Common myeloid progenitor, CD34-positive (primary cell): ENCODE data around the gene ROR1.

ENCODE experiments used
- CTCF ChIA-PET: fragments of 350-600 bp; sonication (Branson Sonifier 250); formaldehyde crosslinking; loops from one replicate; lab custom pipeline; 2021; ENCODE audit warnings: antibody characterized with exemption; lab: Charles Lee
- POLR2A ChIA-PET: fragments of 350-600 bp; sonication (Branson Sonifier 250); formaldehyde crosslinking; loops from one replicate; lab custom pipeline; 2021; ENCODE audit warnings: antibody characterized with exemption; lab: Charles Lee
- DNase-seq, 3 donors: peaks; one replicate each; pipeline versions ENCODE4 v3.0.0 to v3.0.0-alpha.2; 2013
- H3K27ac ChIP-seq, 2 experiments: 1 replicate in 1 of 2; 2 replicates in 1 of 2; pipeline ENCODE4 v1.7.0; 2013; ENCODE audit warnings: inconsistent platforms in 2 of 2, low read length in 2 of 2, mild to moderate bottlenecking in 2 of 2, low read depth in 1 of 2, moderate library complexity in 1 of 2; ENCODE audit not compliant: severe bottlenecking in 2 of 2, insufficient read depth in 1 of 2, poor library complexity in 1 of 2
- H3K27me3 ChIP-seq, 5 experiments: replicated peaks in 2 of 5; 1 replicate in 3 of 5; 2 replicates in 2 of 5; pipeline versions ENCODE4 v1.6.1 to v1.7.0; 2013; ENCODE audit warnings: low read length in 4 of 5, mild to moderate bottlenecking in 2 of 5, moderate library complexity in 2 of 5, inconsistent platforms in 1 of 5; ENCODE audit not compliant: insufficient read depth in 5 of 5, control insufficient read depth in 4 of 5
- H3K36me3 ChIP-seq, 4 experiments: 1 replicate in 2 of 4; 2 replicates in 2 of 4; pipeline versions ENCODE4 v1.6.1 to v1.7.0; 2013; ENCODE audit warnings: low read length in 3 of 4, control low read depth in 1 of 4, mild to moderate bottlenecking in 1 of 4; ENCODE audit not compliant: control insufficient read depth in 4 of 4, insufficient read depth in 4 of 4
- H3K4me1 ChIP-seq, 4 experiments: 1 replicate in 3 of 4; 2 replicates in 1 of 4; pipeline versions ENCODE4 v1.6.1 to v1.7.1; 2013; ENCODE audit warnings: low read length in 3 of 4, mild to moderate bottlenecking in 3 of 4, control low read depth in 1 of 4, inconsistent platforms in 1 of 4, moderate library complexity in 1 of 4; ENCODE audit not compliant: control insufficient read depth in 4 of 4, insufficient read depth in 4 of 4; ENCODE audit errors: control extremely low read depth in 1 of 4
- H3K4me3 ChIP-seq, 7 experiments: 1 replicate in 4 of 7; 2 replicates in 3 of 7; pipeline versions ENCODE4 v1.5.1 to v1.7.0; 2013; ENCODE audit warnings: mild to moderate bottlenecking in 7 of 7, low read length in 6 of 7, moderate library complexity in 6 of 7, inconsistent platforms in 2 of 7, low read depth in 2 of 7, control low read depth in 1 of 7; ENCODE audit not compliant: insufficient read depth in 4 of 7, control insufficient read depth in 1 of 7; ENCODE audit errors: extremely low read depth in 1 of 7
- H3K9me3 ChIP-seq, 5 experiments: 1 replicate in 4 of 5; 2 replicates in 1 of 5; pipeline versions ENCODE4 v1.6.1 to v1.7.1; 2013; ENCODE audit warnings: low read length in 4 of 5, mild to moderate bottlenecking in 2 of 5, inconsistent platforms in 1 of 5, low read depth in 1 of 5, moderate library complexity in 1 of 5; ENCODE audit not compliant: control insufficient read depth in 4 of 5, insufficient read depth in 2 of 5; ENCODE audit errors: control extremely low read depth in 1 of 5
- WGBS: methylation state at CpG from one replicate; pipeline ENCODE4 v1.1.5; 2013; ENCODE audit not compliant: insufficient coverage; 5-methylcytosine and 5-hydroxymethylcytosine counted together

ROR1 gene

GRCh38 chr1:63871463-63871862 lies 97.6 kb downstream of the ROR1 start:
- no peaks in the 10 kb centered on the region for H3K27me3 ChIP-seq
- no peak overlapping the region for H3K4me3 ChIP-seq
- H3K36me3 ChIP-seq: no peaks in the 10 kb centered on the region
- no peak overlapping the region for H3K27ac ChIP-seq
- peak in 1 of 3 donors; percentile 1 for DNase-seq
- H3K9me3 ChIP-seq: no peaks in the 10 kb centered on the region
- POLR2A ChIA-PET: no interaction called here
- H3K4me1 ChIP-seq: no peaks in the 10 kb centered on the region
- WGBS: 100% methylated on average over 1 of the region's 1 CpG
- CTCF ChIA-PET: interaction anchor here (1.4 kb wide), 1 partner anchor 266 kb away, joined by 3 read pairs; no protein-coding TSS in a partner anchor

DNA sequence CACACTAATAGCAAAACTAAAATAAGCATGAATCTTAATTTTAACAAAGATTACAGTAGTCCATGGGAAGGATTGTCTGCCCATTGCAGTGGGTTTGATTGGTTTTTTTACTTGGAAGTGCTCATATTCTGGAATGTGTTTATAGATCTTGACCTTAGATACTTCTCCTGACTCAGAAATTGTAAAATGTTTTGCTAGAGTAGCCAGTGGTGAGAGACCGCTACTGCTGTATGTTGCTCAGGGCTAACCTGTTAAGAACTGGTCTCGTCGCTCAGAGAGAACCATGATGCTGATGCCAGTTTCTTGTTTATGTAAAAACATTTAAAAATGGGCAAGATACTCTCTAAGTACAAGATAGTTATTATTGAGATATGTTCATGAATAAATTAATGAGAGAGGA lies 99.9 kb downstream of the ROR1 start:
- 100% methylated on average over 1 of the region's 3 CpGs for WGBS
- no peaks in the 10 kb centered on the region for H3K4me1 ChIP-seq
- POLR2A ChIA-PET: no interaction called here

GRCh38 chr1:63874278-63874880 lies 100.6 kb downstream of the ROR1 start:
- H3K9me3 ChIP-seq: no peaks in the 10 kb centered on the region
- no CpG with 5 or more reads among the region's 1 CpG for WGBS
- DNase-seq: no peak
- H3K36me3 ChIP-seq: no peaks in the 10 kb centered on the region
- CTCF ChIA-PET: no interaction called here
- POLR2A ChIA-PET: no interaction called here
- no peaks in the 10 kb centered on the region for H3K27me3 ChIP-seq
- no peak overlapping the region for H3K27ac ChIP-seq
- no peak overlapping the region for H3K4me3 ChIP-seq
- H3K4me1 ChIP-seq: no peaks in the 10 kb centered on the region

More for the DNA sequence above, 99.9 kb downstream of the ROR1 start:
- Histone ChIP-seq H3K9me3 (no peaks in the 10 kb centered on the region), H3K27ac (no peak overlapping the region), H3K4me3 (no peak overlapping the region), H3K27me3 (no peaks in the 10 kb centered on the region), H3K36me3 (no peaks in the 10 kb centered on the region)
- no peak for DNase-seq
- CTCF ChIA-PET: no interaction called here

DNA sequence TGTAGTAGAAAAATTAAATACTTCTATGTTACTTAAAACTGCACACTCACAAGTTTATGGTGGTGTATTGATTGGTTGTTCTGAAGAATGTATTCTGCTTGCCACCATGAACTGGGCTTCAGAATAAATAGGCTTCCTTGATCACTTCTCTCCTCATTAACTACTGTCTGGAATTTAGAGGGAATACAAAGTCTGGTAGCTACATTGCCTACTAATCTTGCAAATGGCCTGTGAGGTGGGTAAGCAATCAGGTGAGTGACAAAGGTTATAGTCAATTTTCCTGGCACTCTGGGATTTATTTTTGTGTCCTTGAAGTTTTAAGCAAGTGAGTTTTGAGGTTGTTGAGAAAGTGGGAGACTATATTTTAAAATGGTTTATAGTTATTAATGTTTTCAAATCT lies 101.8 kb downstream of the ROR1 start:
- Histone ChIP-seq H3K27ac (no peak overlapping the region), H3K9me3 (no peaks in the 10 kb centered on the region), H3K36me3 (no peaks in the 10 kb centered on the region), H3K27me3 (no peaks in the 10 kb centered on the region), H3K4me3 (no peak overlapping the region), H3K4me1 (no peaks in the 10 kb centered on the region)
- POLR2A ChIA-PET: no interaction called here
- no peak for DNase-seq
- CTCF ChIA-PET: no interaction called here

GRCh38 chr1:63877021-63877767 lies 103.4 kb downstream of the ROR1 start:
- no peak overlapping the region for H3K4me3 ChIP-seq
- H3K36me3 ChIP-seq: no peaks in the 10 kb centered on the region
- no peaks in the 10 kb centered on the region for H3K27me3 ChIP-seq
- H3K4me1 ChIP-seq: no peaks in the 10 kb centered on the region
- POLR2A ChIA-PET: no interaction called here
- no peaks in the 10 kb centered on the region for H3K9me3 ChIP-seq
- no peak overlapping the region for H3K27ac ChIP-seq
- WGBS: 94% methylated on average over 4 of the region's 8 CpGs
- DNase-seq: no peak
- CTCF ChIA-PET: interaction anchor here (0.6 kb wide), 1 partner anchor 212 kb away, joined by 3 read pairs; no protein-coding TSS in a partner anchor

DNA sequence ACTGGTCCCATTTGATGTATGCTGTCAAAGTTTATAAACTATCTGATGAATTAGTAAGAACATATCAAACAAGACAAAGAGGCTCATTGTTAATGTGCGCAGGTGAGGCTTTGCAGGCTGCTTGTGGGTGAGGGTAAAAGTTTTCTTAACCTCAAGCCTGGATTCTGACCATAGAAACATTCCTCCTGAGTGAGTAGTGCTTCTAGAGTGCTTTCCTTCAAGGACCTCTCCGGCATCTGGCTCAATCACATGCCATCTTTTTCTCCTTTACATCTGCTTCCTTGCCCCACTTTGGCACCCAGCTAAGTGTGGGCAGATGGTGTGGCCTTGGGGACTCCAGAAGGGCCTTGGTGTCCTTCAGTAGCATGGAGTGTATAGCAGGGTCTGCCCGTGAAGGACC lies 104.0 kb downstream of the ROR1 start:
- no peaks in the 10 kb centered on the region for H3K36me3 ChIP-seq
- H3K4me3 ChIP-seq: no peak overlapping the region
- WGBS: 100% methylated on average over 2 of the region's 3 CpGs
- no peaks in the 10 kb centered on the region for H3K4me1 ChIP-seq
- no peaks in the 10 kb centered on the region for H3K27me3 ChIP-seq
- ChIA-PET POLR2A (no interaction called here), CTCF (interaction anchor here (0.6 kb wide), 1 partner anchor 211 kb away, joined by 3 read pairs; no protein-coding TSS in a partner anchor)
- DNase-seq: no peak
- no peaks in the 10 kb centered on the region for H3K9me3 ChIP-seq
- H3K27ac ChIP-seq: no peak overlapping the region

GRCh38 chr1:63878932-63879331 lies 105.1 kb downstream of the ROR1 start:
- 29% methylated on average over 1 of the region's 1 CpG for WGBS
- Histone ChIP-seq H3K4me3 (no peak overlapping the region), H3K9me3 (no peaks in the 10 kb centered on the region), H3K36me3 (no peaks in the 10 kb centered on the region), H3K27ac (no peak overlapping the region), H3K27me3 (no peaks in the 10 kb centered on the region), H3K4me1 (no peaks in the 10 kb centered on the region)
- ChIA-PET POLR2A (no interaction called here), CTCF (no interaction called here)
- no peak for DNase-seq
